ENCODE data around the gene PNLIPRP1. TPM values are rescaled to one million over a fixed set of nuclear protein-coding genes. Genes with fewer than 3 reads are reported as not detected.

The PNLIPRP1 gene
- total RNA-seq, 1 donor = not detected

DNA sequence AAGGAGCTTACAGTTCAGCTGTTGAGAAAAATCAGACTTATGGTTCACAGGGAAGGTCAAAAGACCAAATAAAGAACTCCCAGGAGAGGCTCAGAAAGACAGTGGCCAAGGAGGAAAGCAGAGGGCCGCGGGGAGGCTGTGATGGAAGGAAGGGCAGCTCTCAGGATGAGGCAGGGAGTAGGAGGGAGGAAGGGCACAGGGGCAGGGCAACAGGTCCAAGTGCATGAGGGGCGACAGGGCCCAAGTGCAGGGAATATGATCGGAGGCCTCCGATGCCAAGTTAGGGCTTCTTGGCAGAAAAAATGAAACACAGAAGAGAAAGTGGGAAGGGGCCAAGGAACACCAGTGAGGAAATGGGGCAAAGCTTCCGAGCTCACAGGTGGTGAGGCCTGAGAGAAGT lies 16.6 kb downstream of the PNLIPRP1 start:
- no peak for DNase-seq (ENCODE audit: insufficient read length, low spot score, missing footprints)
- no peak overlapping the region for H3K27ac ChIP-seq (ENCODE audit: low read depth, low read length)
- H2AFZ ChIP-seq (ENCODE audit: low read length) = no peak overlapping the region
- no peaks in the 10 kb centered on the region for H3K79me2 ChIP-seq (ENCODE audit: insufficient read depth, low read length)
- H3K9me3 ChIP-seq (ENCODE audit: low read depth, low read length) = no peaks in the 10 kb centered on the region
- no peaks in the 10 kb centered on the region for H3K4me1 ChIP-seq (ENCODE audit: insufficient read depth, low read length)
- H3K36me3 ChIP-seq (ENCODE audit: insufficient read depth, low read length) = no peaks in the 10 kb centered on the region
- H3K4me3 ChIP-seq (ENCODE audit: insufficient read depth, low read length) = no peak overlapping the region
- no peaks in the 10 kb centered on the region for H3K27me3 ChIP-seq (ENCODE audit: insufficient read depth, low read length)
- H4K20me1 ChIP-seq (ENCODE audit: insufficient read depth, low read length) = no peaks in the 10 kb centered on the region
- TF ChIP-seq, protein P1, sequence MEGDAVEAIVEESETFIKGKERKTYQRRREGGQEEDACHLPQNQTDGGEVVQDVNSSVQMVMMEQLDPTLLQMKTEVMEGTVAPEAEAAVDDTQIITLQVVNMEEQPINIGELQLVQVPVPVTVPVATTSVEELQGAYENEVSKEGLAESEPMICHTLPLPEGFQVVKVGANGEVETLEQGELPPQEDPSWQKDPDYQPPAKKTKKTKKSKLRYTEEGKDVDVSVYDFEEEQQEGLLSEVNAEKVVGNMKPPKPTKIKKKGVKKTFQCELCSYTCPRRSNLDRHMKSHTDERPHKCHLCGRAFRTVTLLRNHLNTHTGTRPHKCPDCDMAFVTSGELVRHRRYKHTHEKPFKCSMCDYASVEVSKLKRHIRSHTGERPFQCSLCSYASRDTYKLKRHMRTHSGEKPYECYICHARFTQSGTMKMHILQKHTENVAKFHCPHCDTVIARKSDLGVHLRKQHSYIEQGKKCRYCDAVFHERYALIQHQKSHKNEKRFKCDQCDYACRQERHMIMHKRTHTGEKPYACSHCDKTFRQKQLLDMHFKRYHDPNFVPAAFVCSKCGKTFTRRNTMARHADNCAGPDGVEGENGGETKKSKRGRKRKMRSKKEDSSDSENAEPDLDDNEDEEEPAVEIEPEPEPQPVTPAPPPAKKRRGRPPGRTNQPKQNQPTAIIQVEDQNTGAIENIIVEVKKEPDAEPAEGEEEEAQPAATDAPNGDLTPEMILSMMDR (IDR thresholded peaks at IDR 0.05; ENCODE audit: extremely low read depth, low read depth, low read length) = no peak
- H3K4me2 ChIP-seq (ENCODE audit: insufficient read depth, low read length) = no peak overlapping the region

DNA sequence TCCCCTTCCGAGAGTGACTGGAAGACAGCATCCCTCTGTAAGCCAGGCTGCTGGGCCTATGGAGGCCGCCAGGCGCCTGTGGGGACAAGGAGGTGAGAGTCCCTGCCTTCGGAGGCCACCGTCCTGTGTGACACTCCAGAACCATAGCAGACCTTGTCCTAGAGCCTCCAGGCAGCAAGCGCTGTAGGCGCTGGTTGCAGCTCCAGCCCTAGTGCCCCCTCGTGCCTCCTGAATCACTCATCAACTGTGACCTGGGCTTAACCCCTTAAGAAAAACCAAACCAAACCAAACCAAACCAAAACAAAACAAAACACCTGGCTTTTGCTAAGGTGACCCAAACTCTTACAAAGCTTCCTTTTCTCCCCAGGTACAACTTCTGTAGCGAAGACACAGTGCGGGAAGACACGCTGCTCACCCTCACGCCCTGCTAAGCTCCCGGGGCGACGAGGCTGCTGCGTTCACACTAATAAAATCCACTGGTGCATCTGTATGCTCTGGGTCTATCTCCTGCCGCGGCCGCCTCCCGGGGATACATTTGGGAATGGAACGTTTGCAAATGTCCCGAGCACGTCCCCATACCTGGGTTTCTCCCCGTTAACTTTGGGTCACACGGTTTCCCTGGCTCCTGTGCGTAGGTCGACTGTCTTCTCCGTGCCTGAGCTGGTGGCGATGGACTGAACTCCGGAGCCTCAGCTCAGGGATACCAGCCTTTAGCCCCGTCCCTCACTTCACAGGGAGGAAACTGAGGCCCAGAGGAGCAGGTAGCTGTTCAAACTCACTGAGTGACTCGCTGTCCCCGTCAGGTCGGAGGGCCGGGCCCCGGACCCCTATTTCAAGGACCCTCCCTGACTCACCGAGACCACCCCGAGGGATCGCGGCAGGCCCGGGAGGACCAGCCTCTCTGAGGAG lies 18.2 kb downstream of the PNLIPRP1 start:
- H3K36me3 ChIP-seq (ENCODE audit: insufficient read depth, low read length) = no peaks in the 10 kb centered on the region
- no peaks in the 10 kb centered on the region for H3K9me3 ChIP-seq (ENCODE audit: low read depth, low read length)
- no peaks in the 10 kb centered on the region for H3K27me3 ChIP-seq (ENCODE audit: insufficient read depth, low read length)
- DNase-seq (ENCODE audit: insufficient read length, low spot score, missing footprints) = no peak
- H3K4me3 ChIP-seq (ENCODE audit: insufficient read depth, low read length) = no peak overlapping the region
- no peak overlapping the region for H3K4me2 ChIP-seq (ENCODE audit: insufficient read depth, low read length)
- no peak overlapping the region for H2AFZ ChIP-seq (ENCODE audit: low read length)
- no peaks in the 10 kb centered on the region for H3K79me2 ChIP-seq (ENCODE audit: insufficient read depth, low read length)
- no peak overlapping the region for H3K27ac ChIP-seq (ENCODE audit: low read depth, low read length)
- no peaks in the 10 kb centered on the region for H4K20me1 ChIP-seq (ENCODE audit: insufficient read depth, low read length)
- TF ChIP-seq, protein P1 (IDR thresholded peaks at IDR 0.05; ENCODE audit: extremely low read depth, low read depth, low read length) = no peak
- H3K4me1 ChIP-seq (ENCODE audit: insufficient read depth, low read length) = no peaks in the 10 kb centered on the region

DNA sequence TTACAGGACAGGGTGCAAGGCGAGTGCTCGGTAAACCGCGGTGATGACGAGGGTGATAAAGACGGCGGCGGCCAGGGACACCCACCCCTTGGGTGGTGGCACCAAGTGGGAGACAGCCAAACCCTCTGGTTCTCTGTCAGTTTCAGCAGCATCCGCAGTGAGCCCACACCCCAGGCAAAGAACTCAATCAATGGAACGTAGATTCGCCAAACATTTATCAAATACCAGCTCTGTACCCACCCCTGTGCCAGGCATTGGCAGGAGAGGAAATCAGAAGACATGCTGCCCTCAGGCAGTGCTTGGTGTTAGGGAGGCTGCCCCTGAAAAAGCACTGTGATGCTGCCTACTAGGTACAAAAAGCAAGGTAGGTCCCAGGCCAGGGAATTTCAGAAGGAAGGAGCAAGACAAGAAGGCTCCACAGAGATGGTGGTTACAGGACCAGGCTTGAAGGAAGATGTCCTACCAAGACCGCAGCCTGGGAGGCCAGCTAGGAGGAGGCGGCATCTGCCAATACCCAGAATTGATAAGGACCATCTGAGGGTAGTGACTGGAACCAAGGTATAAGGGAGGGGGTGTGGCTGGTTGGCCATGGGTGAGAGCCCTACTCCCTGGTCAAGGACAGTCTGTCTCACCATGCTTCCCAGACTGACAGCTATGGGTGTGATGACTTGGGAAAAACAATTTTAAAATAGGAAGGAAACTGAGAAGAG lies 19.8 kb downstream of the PNLIPRP1 start:
- Histone ChIP-seq H3K4me1 (ENCODE audit: insufficient read depth, low read length) (no peaks in the 10 kb centered on the region), H3K79me2 (ENCODE audit: insufficient read depth, low read length) (no peaks in the 10 kb centered on the region), H3K4me2 (ENCODE audit: insufficient read depth, low read length) (no peak overlapping the region), H3K36me3 (ENCODE audit: insufficient read depth, low read length) (no peaks in the 10 kb centered on the region), H2AFZ (ENCODE audit: low read length) (no peak overlapping the region), H4K20me1 (ENCODE audit: insufficient read depth, low read length) (no peaks in the 10 kb centered on the region), H3K27me3 (ENCODE audit: insufficient read depth, low read length) (no peaks in the 10 kb centered on the region), H3K4me3 (ENCODE audit: insufficient read depth, low read length) (no peak overlapping the region), H3K9me3 (ENCODE audit: low read depth, low read length) (no peaks in the 10 kb centered on the region), H3K27ac (ENCODE audit: low read depth, low read length) (no peak overlapping the region)
- TF ChIP-seq, protein P1 (IDR thresholded peaks at IDR 0.05; ENCODE audit: extremely low read depth, low read depth, low read length) = no peak
- no peak for DNase-seq (ENCODE audit: insufficient read length, low spot score, missing footprints)

DNA sequence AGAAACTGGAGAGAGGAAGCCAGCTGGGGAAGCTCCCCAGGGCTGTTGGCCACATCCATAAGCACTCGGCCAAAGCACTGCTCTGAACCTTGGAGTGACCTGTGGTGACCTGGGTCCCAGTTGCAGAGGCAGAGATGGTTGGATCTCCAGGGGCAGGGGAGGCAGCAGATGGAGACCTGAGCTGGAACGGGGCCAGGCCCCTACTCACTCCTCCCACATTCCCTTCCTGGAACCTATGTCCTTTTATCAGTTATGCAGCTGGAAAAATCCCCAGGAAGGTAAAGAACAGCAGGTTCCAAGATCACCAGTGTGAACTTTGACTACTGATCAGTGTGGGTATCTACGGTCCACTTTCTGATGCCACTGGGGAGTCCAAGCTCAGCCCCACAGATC lies 20.4 kb downstream of the PNLIPRP1 start:
- TF ChIP-seq, protein P1 (IDR thresholded peaks at IDR 0.05; ENCODE audit: extremely low read depth, low read depth, low read length) = no peak
- Histone ChIP-seq H2AFZ (ENCODE audit: low read length) (no peak overlapping the region), H3K27me3 (ENCODE audit: insufficient read depth, low read length) (no peaks in the 10 kb centered on the region), H3K27ac (ENCODE audit: low read depth, low read length) (no peak overlapping the region), H3K79me2 (ENCODE audit: insufficient read depth, low read length) (no peaks in the 10 kb centered on the region), H3K36me3 (ENCODE audit: insufficient read depth, low read length) (no peaks in the 10 kb centered on the region), H4K20me1 (ENCODE audit: insufficient read depth, low read length) (no peaks in the 10 kb centered on the region), H3K9me3 (ENCODE audit: low read depth, low read length) (no peaks in the 10 kb centered on the region), H3K4me1 (ENCODE audit: insufficient read depth, low read length) (no peaks in the 10 kb centered on the region), H3K4me2 (ENCODE audit: insufficient read depth, low read length) (no peak overlapping the region), H3K4me3 (ENCODE audit: insufficient read depth, low read length) (no peak overlapping the region)
- peak; percentile 69 for DNase-seq (ENCODE audit: insufficient read length, low spot score, missing footprints)

All from osteoblast (primary cell).